SU-DHL-6 (cell line): ENCODE results near the gene GINS2.

ENCODE experiments used
- EZH2phosphoT487 ChIP-seq: fragments of 200-600 bp; sonication (generic), shearing (Covaris generic); conservative IDR thresholded peaks from 2 replicates; pipeline ENCODE4 v1.6.1; 2018; ENCODE audit warnings: mild to moderate bottlenecking, antibody characterized with exemption, low read length, moderate library complexity, mixed read lengths
- TF ChIP-seq, protein P1 (sequence below): fragments of 200-600 bp; sonication (generic); IDR thresholded peaks from one replicate; pipeline ENCODE4 v1.5.1; 2017; ENCODE audit warnings: antibody characterized with exemption, mild to moderate bottlenecking, low read length, moderate library complexity; ENCODE audit not compliant: insufficient read depth, poor library complexity, severe bottlenecking

DNA sequence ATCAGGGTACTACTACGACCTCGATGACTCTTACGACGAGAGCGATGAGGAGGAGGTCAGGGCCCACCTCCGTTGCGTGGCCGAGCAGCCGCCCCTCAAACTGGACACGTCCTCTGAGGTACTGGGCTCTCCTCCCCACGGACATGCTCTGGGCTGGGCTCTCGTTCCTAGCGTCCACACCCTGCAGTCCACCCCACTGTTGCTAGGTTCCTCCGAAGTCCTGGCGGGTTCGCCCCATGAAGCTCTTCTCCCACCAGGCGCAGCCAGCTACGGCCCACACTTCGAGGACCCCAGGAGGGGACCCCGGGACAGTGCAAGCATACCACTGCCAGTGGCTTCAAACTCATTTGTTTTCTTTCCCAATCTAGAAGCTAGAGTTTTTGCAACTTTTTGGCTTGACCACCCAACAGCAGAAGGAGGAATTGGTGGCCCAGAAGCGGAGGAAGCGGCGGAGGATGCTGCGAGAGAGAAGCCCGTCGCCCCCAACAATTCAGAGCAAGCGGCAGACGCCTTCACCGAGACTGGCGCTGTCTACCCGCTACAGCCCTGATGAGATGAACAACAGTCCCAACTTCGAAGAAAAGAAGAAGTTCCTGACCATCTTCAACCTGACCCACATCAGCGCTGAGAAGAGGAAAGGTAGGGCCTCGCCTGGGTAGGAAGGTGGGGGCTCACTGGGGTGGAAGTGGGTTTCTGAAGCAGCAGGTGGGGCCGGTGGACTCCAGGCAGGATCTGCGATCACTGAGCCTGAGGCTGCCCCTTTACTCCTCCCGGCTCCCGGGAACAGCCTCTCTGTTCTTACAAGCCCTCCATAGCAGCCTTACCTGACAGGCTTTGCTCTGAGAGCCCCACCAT lies 25.6 kb downstream of the GINS2 start:
- TF ChIP-seq, protein P1, sequence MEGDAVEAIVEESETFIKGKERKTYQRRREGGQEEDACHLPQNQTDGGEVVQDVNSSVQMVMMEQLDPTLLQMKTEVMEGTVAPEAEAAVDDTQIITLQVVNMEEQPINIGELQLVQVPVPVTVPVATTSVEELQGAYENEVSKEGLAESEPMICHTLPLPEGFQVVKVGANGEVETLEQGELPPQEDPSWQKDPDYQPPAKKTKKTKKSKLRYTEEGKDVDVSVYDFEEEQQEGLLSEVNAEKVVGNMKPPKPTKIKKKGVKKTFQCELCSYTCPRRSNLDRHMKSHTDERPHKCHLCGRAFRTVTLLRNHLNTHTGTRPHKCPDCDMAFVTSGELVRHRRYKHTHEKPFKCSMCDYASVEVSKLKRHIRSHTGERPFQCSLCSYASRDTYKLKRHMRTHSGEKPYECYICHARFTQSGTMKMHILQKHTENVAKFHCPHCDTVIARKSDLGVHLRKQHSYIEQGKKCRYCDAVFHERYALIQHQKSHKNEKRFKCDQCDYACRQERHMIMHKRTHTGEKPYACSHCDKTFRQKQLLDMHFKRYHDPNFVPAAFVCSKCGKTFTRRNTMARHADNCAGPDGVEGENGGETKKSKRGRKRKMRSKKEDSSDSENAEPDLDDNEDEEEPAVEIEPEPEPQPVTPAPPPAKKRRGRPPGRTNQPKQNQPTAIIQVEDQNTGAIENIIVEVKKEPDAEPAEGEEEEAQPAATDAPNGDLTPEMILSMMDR, result no peak
- no peak for TF ChIP-seq EZH2phosphoT487
